ENCODE measurements around the gene PRPS1.
"Not testable (repeated sequence)": the region's sequence is repeated elsewhere in the genome, so short reads cannot be mapped to it uniquely, and the experiment has no call there.

Gene PRPS1

GRCh38 chrX:107675365-107675654 lies 47.0 kb downstream of the PRPS1 start:
- no peak for DNase-seq (ENCODE audit: low read depth in 2 of 2)

GRCh38 chrX:107675823-107676555 lies 47.7 kb downstream of the PRPS1 start:
- DNase-seq (ENCODE audit: low read depth in 2 of 2): no peak

GRCh38 chrX:107676559-107677378 lies 48.5 kb downstream of the PRPS1 start:
- no peak for DNase-seq (ENCODE audit: low read depth in 2 of 2)

- DNase-seq (ENCODE audit: low read depth in 2 of 2): no peak
Measured at GRCh38 chrX:107677501-107677901, 49.2 kb downstream of the PRPS1 start.

GRCh38 chrX:107677909-107678308 lies 49.6 kb downstream of the PRPS1 start:
- no peak for DNase-seq (ENCODE audit: low read depth in 2 of 2)

- DNase-seq (ENCODE audit: low read depth in 2 of 2): no peak
Measured at GRCh38 chrX:107678957-107679740, 50.8 kb downstream of the PRPS1 start.

GRCh38 chrX:107682256-107682655 lies 53.9 kb downstream of the PRPS1 start:
- DNase-seq (ENCODE audit: low read depth in 2 of 2): no peak

- DNase-seq (ENCODE audit: low read depth in 2 of 2): no peak
Measured at GRCh38 chrX:107683124-107683895, 55.0 kb downstream of the PRPS1 start.

GRCh38 chrX:107683931-107684330 lies 55.6 kb downstream of the PRPS1 start:
- no peak for DNase-seq (ENCODE audit: low read depth in 2 of 2)

- no peak for DNase-seq (ENCODE audit: low read depth in 2 of 2)
Measured at GRCh38 chrX:107684956-107685385, 56.7 kb downstream of the PRPS1 start.

- DNase-seq (ENCODE audit: low read depth in 2 of 2): not testable (repeated sequence)
Measured at GRCh38 chrX:107685586-107685985, 57.3 kb downstream of the PRPS1 start.

- DNase-seq (ENCODE audit: low read depth in 2 of 2): no peak
Measured at GRCh38 chrX:107686026-107686425, 57.7 kb downstream of the PRPS1 start.

GRCh38 chrX:107686792-107687191 lies 58.5 kb downstream of the PRPS1 start:
- DNase-seq (ENCODE audit: low read depth in 2 of 2): no peak

GRCh38 chrX:107687445-107687844 lies 59.1 kb downstream of the PRPS1 start:
- no peak for DNase-seq (ENCODE audit: low read depth in 2 of 2)

- DNase-seq (ENCODE audit: low read depth in 2 of 2): no peak
Measured at GRCh38 chrX:107691024-107691448, 62.7 kb downstream of the PRPS1 start.

- no peak for DNase-seq (ENCODE audit: low read depth in 2 of 2)
Measured at GRCh38 chrX:107699616-107700015, 71.3 kb downstream of the PRPS1 start.

GRCh38 chrX:107700317-107700774 lies 72.0 kb downstream of the PRPS1 start:
- no peak for DNase-seq (ENCODE audit: low read depth in 2 of 2)
